Smooth muscle cell of bladder (primary cell): ENCODE data around the gene CCDC32. TPM values are rescaled to one million over a fixed set of nuclear protein-coding genes. Genes with fewer than 3 reads are reported as not detected.

Source experiments
- total RNA-seq: library from RNA; depleted of rRNA; stranded (reverse); fragments of >200 nt; gene quantifications from 2 replicates; pipeline ENCODE4 v1.2.3, GENCODE V29; 2014

The CCDC32 gene, protein sequence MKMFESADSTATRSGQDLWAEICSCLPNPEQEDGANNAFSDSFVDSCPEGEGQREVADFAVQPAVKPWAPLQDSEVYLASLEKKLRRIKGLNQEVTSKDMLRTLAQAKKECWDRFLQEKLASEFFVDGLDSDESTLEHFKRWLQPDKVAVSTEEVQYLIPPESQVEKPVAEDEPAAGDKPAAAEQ
- total RNA-seq = 10.1 and 15.8 TPM in 2 replicates

GRCh38 chr15:40564591-40565332, at the start of gene CCDC32:
Gene CCDC32 (minus strand): TSS chr15:40565042. CDS start chr15:40563015, 2,027 bp downstream.

GRCh38 chr15:40593588-40594428, 29.0 kb upstream of the CCDC32 start, which contains the start of gene KNL1:
Gene KNL1 (plus strand): TSS chr15:40594249. CDS start chr15:40602932, 8,683 bp downstream.

DNA sequence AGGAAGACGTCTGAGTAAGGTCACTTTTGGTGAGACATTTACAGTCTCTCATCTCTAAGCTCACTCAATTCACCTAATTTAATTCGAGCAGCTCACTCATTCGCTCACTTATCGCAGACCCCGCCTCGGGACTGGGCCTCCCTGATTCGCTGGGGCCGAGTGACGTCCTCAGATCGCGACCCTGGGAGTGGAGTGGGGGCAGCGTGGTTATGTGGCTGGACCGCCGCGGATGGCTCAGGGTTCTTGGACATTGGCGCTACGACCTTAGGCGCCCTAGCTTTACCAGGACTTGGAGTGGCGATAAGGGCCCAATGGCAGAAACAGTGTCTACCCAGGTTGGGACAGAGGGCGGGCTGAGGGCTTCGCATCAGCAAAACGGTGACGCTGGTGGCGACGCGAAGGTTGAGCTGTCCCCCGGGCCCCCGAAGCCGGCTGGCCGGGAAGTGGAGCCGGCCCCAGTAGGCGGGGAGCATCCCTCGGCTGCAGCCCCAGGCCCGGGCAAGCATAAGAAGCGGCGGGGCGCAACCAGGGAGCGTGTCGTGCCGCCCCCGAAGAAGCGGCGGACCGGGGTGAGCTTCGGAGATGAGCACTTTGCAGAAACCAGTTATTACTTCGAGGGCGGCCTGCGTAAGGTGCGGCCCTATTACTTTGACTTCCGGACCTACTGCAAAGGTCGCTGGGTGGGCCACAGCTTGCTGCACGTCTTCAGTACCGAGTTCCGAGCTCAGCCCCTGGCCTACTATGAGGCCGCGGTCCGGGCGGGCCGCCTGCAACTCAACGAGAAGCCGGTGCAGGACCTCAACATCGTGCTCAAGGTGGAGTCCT, 4.5 kb upstream of the CCDC32 start, which contains the start of gene RPUSD2:
Gene RPUSD2 (plus strand): TSS at position 171 of the 825 bp plus-strand sequence. CDS start 39 bp downstream, at position 210.

Other genes with a start within 250 kb of the CCDC32 start
- 7.3 and 10.4 TPM in 2 replicates for gene INAFM2, start 241.3 kb downstream of the CCDC32 start, total RNA-seq
- gene CCDC9B, start 224.1 kb downstream of the CCDC32 start, total RNA-seq = 13.8 and 19.0 TPM in 2 replicates
- gene PHGR1, start 214.0 kb downstream of the CCDC32 start, total RNA-seq = not detected in 2 replicates
- under 0.01 and 0.09 TPM in 2 replicates for gene DISP2, start 206.8 kb downstream of the CCDC32 start, total RNA-seq
- gene KNSTRN, start 182.3 kb downstream of the CCDC32 start, total RNA-seq = 11.0 and 11.1 TPM in 2 replicates
- gene IVD, start 159.2 kb downstream of the CCDC32 start, total RNA-seq = 40.1 and 44.2 TPM in 2 replicates
- gene BAHD1, start 124.1 kb downstream of the CCDC32 start, total RNA-seq = 3.6 and 4.0 TPM in 2 replicates
- gene CHST14, start 94.1 kb downstream of the CCDC32 start, total RNA-seq = 5.7 and 7.9 TPM in 2 replicates
- 11.0 and 13.4 TPM in 2 replicates for gene RPUSD2, start 4.3 kb upstream of the CCDC32 start, total RNA-seq
- gene KNL1, start 29.2 kb upstream of the CCDC32 start, total RNA-seq = 1.3 and 1.7 TPM in 2 replicates
- gene RAD51, start 130.1 kb upstream of the CCDC32 start, total RNA-seq = 1.4 and 1.6 TPM in 2 replicates
- 14.5 and 20.2 TPM in 2 replicates for gene RMDN3, start 190.2 kb upstream of the CCDC32 start, total RNA-seq
- gene GCHFR, start 199.0 kb upstream of the CCDC32 start, total RNA-seq = 3.2 and 5.0 TPM in 2 replicates
- gene C15orf62, start 204.9 kb upstream of the CCDC32 start, total RNA-seq = not detected in 2 replicates
- gene ZFYVE19, start 242.0 kb upstream of the CCDC32 start, total RNA-seq = 17.0 and 20.1 TPM in 2 replicates
- 13.8 and 14.1 TPM in 2 replicates for gene DNAJC17, start 242.4 kb upstream of the CCDC32 start, total RNA-seq